Measurements from ENCODE around the gene SLC24A3. TPM values are rescaled to one million over a fixed set of nuclear protein-coding genes. Genes with fewer than 3 reads are reported as not detected.

The SLC24A3 gene
- total RNA-seq, 1 donor from 2014 or later: 14.0 TPM

- no peak for DNase-seq (ENCODE audit: extremely low spot score, unreplicated experiment)
- Mint-ChIP-seq H3K36me3 (no peaks in the 10 kb centered on the region), H3K27me3 (no peaks in the 10 kb centered on the region), H3K4me3 (peak overlapping the region; percentile 20), H3K27ac (peak overlapping the region; percentile 80), H3K9me3 (peaks cover 7% of the 10 kb centered on the region), H3K4me1 (ENCODE audit: unreplicated experiment) (peaks cover 39% of the 10 kb centered on the region)
- TF ChIP-seq CTCF (conservative IDR thresholded peaks at IDR 0.05): no peak
Observed at GRCh38 chr20:19456595-19457395, 244.4 kb downstream of the SLC24A3 start.

GRCh38 chr20:19457611-19458010 is 245.2 kb downstream of the SLC24A3 start:
- Mint-ChIP-seq H3K4me1 (ENCODE audit: unreplicated experiment) (peaks cover 31% of the 10 kb centered on the region), H3K27me3 (no peaks in the 10 kb centered on the region), H3K9me3 (peaks cover 7% of the 10 kb centered on the region), H3K36me3 (no peaks in the 10 kb centered on the region), H3K27ac (no peak overlapping the region), H3K4me3 (no peak overlapping the region)
- DNase-seq (ENCODE audit: extremely low spot score, unreplicated experiment): peak; percentile 16
- no peak for TF ChIP-seq CTCF (conservative IDR thresholded peaks at IDR 0.05)

GRCh38 chr20:19460386-19460785 is 247.9 kb downstream of the SLC24A3 start:
- TF ChIP-seq CTCF (conservative IDR thresholded peaks at IDR 0.05): no peak

GRCh38 chr20:19462491-19462890 is 250.0 kb downstream of the SLC24A3 start:
- TF ChIP-seq CTCF (conservative IDR thresholded peaks at IDR 0.05): no peak
- peak; percentile 49 for DNase-seq (ENCODE audit: extremely low spot score, unreplicated experiment)
- H3K4me1 Mint-ChIP-seq (ENCODE audit: unreplicated experiment): peaks cover 28% of the 10 kb centered on the region
- no peaks in the 10 kb centered on the region for H3K9me3 Mint-ChIP-seq
- no peaks in the 10 kb centered on the region for H3K27me3 Mint-ChIP-seq
- no peak overlapping the region for H3K4me3 Mint-ChIP-seq
- H3K27ac Mint-ChIP-seq: no peak overlapping the region
- peaks cover 5% of the 10 kb centered on the region for H3K36me3 Mint-ChIP-seq

More at GRCh38 chr20:19460386-19460785, 247.9 kb downstream of the SLC24A3 start:
- H3K36me3 Mint-ChIP-seq: no peaks in the 10 kb centered on the region
- H3K4me1 Mint-ChIP-seq (ENCODE audit: unreplicated experiment): peaks cover 24% of the 10 kb centered on the region
- no peak for DNase-seq (ENCODE audit: extremely low spot score, unreplicated experiment)
- H3K9me3 Mint-ChIP-seq: peaks cover 4% of the 10 kb centered on the region
- H3K27ac Mint-ChIP-seq: no peak overlapping the region
- H3K4me3 Mint-ChIP-seq: no peak overlapping the region
- no peaks in the 10 kb centered on the region for H3K27me3 Mint-ChIP-seq

GRCh38 chr20:19463597-19463996 is 251.2 kb downstream of the SLC24A3 start:
- peak; percentile 20 for DNase-seq (ENCODE audit: extremely low spot score, unreplicated experiment)
- H3K27me3 Mint-ChIP-seq: no peaks in the 10 kb centered on the region
- H3K36me3 Mint-ChIP-seq: peaks cover 5% of the 10 kb centered on the region
- H3K9me3 Mint-ChIP-seq: no peaks in the 10 kb centered on the region
- no peak for TF ChIP-seq CTCF (conservative IDR thresholded peaks at IDR 0.05)
- peaks cover 17% of the 10 kb centered on the region for H3K4me1 Mint-ChIP-seq (ENCODE audit: unreplicated experiment)
- H3K27ac Mint-ChIP-seq: no peak overlapping the region
- no peak overlapping the region for H3K4me3 Mint-ChIP-seq

All from type B pancreatic cell (in vitro differentiated cells).